Measurements from ENCODE around the gene AKR7A3.

DNA sequence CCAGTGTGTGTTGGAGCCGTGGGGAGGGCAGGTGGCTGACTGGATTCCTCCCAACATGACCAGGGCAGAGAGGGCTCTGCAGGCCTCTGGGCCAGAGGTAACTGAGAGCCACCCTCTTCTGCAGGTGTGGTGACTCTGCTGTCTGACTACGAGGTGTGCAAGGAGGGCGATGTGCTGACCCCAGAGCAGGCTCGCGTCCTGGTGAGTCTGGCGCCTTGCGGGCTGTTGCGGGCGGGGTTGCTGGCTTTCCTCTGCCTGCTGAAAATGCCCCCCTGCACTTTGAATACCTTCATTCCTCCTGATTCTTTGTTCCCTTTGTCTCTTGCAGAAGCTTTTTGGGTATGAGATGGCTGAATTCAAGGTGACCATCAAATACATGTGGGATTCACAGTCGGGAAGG lies 30.2 kb downstream of the AKR7A3 start:
- TF ChIP-seq POLR2A (IDR thresholded peaks at IDR 0.05) (no peak), EP300 (IDR thresholded peaks at IDR 0.05) (no peak)
- TF ChIP-seq, protein P1, sequence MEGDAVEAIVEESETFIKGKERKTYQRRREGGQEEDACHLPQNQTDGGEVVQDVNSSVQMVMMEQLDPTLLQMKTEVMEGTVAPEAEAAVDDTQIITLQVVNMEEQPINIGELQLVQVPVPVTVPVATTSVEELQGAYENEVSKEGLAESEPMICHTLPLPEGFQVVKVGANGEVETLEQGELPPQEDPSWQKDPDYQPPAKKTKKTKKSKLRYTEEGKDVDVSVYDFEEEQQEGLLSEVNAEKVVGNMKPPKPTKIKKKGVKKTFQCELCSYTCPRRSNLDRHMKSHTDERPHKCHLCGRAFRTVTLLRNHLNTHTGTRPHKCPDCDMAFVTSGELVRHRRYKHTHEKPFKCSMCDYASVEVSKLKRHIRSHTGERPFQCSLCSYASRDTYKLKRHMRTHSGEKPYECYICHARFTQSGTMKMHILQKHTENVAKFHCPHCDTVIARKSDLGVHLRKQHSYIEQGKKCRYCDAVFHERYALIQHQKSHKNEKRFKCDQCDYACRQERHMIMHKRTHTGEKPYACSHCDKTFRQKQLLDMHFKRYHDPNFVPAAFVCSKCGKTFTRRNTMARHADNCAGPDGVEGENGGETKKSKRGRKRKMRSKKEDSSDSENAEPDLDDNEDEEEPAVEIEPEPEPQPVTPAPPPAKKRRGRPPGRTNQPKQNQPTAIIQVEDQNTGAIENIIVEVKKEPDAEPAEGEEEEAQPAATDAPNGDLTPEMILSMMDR (IDR thresholded peaks at IDR 0.05): no peak

All from tibial nerve (tissue), 4 donors.